GM19328 (cell line): ENCODE results near the gene CTRB2.

Experiments
- ATAC-seq: cut with Tn5 transposase; IDR thresholded peaks from one replicate; pipeline ENCODE4 v1.9.1; 2021; ENCODE audit warnings: mild to moderate bottlenecking, moderate library complexity; ENCODE audit not compliant: unreplicated experiment

CTRB2 gene

DNA sequence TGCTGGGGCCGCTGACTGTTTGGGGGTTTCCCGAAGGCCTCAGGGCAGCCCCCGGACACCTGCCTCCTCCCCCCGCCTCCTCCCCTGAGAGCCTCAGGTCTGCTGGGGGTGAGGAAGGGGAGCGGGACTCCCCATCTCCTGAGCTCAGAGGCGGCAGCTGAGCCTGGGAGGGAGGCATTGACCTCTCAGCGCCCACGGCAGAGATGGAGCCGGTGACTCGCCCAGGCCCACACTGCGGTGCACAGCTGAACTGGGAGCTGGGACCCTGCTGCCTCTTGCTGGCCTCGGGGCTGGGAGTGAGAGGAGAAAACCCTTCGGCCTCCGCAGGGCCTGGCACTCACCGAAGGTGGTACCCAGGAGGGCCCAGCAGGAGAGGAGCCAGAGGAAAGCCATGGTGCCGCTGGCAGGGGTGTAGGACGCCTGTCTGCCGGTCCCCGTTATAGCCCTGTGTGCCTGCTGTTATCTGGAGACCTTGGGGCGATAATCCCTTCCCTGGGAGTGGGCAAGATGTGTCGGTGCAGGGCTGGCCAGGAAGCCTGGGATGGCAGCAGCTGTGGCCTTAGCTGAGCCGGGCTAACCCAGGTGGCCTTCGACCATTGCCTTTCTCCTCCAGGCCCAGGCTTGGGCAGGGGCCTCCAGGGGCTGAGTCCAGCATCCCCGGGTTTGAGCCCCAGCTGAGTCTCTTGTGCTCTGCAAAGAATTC is at the start of gene CTRB2:
Gene CTRB2, minus strand, starts transcription at position 413 of the 703 bp plus-strand sequence. Its CDS starts 20 bp downstream, at position 393.
- ATAC-seq, result no peak

DNA sequence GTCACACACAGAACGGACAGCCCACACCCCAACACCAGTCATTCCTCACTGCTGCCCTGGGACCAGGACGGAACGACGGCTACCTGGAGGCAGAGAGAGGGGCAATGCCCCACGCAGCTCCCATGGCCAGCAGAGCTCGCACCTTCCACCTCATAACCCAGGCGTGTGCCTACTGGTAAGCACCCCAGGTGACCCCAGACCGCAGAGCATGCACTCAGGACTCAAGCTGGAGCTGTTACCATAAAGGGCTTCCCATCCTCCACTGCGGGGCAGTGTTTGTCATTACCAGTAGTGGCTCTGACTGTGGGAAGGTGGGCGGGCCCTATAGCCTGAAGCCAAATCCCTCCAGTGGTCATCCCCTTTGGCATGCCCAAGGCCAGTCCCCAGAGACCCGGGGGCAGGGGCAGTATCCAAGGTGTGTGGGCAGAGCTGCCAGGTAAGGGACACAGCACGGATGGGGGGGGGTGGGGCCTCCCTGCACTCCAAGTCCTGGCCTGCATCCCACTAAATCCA is 49.2 kb upstream of the CTRB2 start:
- ATAC-seq, result no peak

GRCh38 chr16:75254359-75254837 is 47.4 kb upstream of the CTRB2 start:
- no peak for ATAC-seq

DNA sequence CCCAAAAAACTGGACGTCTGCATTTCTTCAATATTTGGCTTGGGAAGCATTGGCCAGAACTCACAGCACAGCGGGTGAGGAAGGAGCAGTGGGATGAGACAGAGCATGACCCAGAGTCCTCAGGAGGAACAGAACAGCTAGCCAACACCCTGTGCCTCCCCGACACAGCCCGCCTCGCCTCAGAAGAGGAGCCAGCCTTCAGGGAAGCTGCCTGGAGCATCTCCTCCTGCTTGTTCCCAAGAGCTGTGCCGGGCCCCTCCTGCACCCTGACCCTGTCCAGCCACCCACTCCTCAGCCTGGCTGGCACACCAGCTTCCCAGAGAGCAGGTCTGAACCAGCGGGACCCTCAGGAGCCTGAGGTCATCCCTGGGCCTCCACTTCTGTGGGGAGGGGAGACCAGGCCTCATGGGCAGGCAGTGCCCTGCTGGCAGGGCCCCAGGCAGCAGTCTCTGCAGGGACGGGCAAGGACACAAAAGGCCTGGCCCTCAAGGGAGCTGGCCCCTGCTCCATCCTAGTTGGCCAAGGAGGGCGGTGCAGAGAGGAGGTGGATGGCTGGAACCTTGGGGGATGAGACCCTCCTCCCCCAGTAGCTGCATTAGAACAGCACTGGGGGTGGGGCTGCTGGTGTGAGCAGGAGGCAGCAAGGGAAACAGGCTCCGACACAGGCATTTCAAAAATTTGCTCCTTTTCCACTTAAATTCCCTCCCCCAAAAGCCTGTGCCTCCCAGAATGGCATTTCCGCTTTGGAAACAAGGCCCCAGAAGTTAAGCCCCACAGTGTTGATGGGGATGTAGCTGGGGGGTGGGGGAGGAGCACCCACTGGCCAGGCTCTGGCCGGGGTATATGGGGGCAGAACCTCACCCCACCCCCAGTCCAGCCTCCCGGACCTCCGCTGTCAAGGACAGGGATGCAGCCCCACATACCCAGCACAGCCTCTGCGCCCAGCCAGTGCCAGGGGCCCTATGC is 46.3 kb upstream of the CTRB2 start:
- no peak for ATAC-seq

GRCh38 chr16:75252049-75252864 is 45.3 kb upstream of the CTRB2 start:
- no peak for ATAC-seq

GRCh38 chr16:75251280-75252048 is 44.5 kb upstream of the CTRB2 start, which contains the start of gene BCAR1:
Gene BCAR1, minus strand, starts transcription at chr16:75251624. Its CDS starts 142 bp downstream, at chr16:75251482.
- peak; percentile 69 for ATAC-seq

DNA sequence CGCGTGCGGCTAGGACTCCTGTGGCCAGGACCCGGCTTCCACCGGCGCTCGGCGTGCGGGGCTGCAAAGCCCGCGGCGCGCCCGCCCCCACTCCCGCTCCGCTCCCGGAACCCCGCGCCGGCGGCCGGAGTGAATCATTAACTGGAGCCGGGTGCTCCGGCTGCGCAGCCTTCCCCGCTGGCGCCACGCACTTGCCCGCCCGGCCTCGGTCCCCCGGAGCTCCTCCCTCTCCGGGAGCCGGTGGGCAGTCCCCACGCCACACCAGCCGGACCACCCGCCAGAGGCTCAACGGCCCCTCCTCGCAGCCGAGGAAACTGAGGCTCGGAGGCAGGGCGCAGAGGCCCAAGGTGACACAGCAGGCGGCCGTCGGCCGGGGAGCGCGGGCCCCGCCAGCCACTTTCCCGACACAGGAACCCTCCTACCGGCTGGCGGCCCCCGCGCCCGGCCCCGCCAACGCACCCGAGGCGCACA is 43.9 kb upstream of the CTRB2 start:
- ATAC-seq, result peak; percentile 23

DNA sequence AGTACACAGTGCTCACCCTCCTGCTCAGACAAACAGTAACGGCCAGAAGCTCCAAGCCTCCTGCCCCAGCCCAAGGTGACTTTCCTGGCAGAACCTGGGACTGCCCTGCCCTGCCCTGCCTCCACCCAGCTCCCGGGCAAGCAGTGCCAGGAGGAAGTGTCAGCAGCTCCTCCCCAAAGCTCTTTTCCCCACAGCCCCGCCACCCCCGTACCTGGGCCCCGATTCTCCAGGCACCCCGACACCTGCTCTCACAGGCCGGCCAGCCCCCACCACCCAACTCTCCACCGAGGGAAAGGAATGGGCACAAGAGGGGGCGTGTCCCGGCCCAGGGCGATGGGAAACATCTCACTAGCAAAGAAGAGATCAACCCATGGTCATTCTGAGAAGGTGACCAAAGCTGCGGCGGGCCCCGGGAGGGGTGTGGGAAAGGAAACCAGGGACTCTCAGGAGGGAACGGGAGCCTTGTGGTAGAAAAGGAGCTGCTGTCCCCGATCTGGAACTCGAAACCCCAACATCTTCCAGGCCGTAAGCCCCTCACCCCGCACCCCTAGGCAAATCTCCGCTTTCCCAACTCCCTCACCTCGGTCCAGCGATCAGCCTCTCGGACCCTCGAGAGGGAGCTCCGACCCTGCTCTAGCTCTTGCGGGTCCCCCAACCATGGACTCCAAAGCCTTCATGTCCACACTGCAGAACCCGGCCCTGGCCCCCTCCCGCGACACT is 43.3 kb upstream of the CTRB2 start:
- no peak for ATAC-seq

GRCh38 chr16:75249441-75249840 is 42.5 kb upstream of the CTRB2 start:
- ATAC-seq, result no peak

- no peak for ATAC-seq
Measured at GRCh38 chr16:75248536-75249380, 41.8 kb upstream of the CTRB2 start.

- no peak for ATAC-seq
Measured at GRCh38 chr16:75248142-75248535, 41.2 kb upstream of the CTRB2 start.

DNA sequence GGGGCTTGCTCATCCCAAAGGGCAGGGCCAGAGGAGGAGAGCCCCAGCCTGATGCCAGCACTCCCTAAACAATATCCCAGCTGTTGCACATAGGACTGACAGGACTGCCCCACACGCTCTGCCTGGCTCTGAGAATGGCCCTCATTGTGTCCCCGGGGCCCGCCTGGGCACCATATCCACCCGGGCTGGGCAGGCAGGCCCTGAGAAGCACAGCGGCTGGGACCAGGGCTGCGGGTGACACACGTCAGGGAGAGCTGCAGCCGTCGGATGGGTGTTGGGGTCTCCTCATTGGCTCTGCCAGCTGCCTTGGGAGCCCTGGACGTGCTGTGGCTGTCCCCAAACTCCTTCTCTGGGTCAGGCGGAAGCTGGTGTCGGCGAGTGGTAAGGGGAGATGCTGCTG is 40.3 kb upstream of the CTRB2 start:
- no peak for ATAC-seq

- ATAC-seq, result no peak
Measured at GRCh38 chr16:75246504-75247205, 39.7 kb upstream of the CTRB2 start.

DNA sequence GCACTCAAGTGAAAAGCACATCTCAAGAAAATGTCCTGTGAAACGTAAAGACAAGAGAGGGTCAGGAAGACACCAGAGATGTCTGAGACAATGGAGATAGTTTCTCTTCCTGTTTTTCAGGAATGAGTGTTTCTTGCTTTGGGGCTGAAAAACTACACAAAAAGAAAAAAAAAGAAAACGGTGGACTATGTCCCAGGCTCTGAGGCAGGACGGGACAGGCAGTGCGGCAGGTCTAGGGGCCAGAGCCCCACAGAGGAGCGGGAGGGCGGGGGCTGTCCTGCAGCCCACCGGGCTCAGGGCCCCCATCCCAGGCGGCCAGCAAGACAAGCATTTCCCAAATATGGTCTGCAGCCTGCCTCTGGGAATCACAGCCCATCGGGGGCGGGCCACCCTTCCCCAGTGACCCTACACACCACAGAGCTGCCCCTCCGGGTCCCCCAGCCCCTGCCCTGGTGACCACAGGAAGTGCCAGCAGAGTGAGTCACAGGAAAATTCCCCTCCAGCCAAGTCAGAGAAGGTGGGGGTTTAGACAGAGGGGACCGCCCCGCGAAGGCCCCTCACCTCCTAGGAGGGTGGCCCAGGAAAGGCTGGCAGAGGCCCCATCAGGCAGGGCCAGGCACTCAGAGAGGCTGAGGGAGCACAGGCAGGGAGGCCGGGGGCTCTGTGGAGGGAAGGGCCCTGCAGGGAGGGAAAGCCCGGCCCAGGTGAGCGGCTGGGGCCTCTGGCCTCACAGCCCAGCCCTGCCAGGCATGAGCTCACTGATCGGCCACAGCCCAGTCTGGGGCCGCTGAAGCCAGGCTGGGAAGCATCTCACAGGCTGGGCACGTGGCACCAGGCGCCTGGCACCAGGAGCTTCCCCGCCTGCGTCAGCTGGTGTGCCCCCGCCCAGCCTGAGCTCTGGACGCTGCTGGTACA is 38.1 kb upstream of the CTRB2 start:
- ATAC-seq, result no peak

- ATAC-seq, result no peak
Measured at GRCh38 chr16:75244225-75244809, 37.4 kb upstream of the CTRB2 start.

GRCh38 chr16:75243667-75244224 is 36.8 kb upstream of the CTRB2 start:
- ATAC-seq, result no peak
